HepG2 (cell line): ENCODE measurements around the gene OR2A25. TPM values are rescaled to one million over a fixed set of nuclear protein-coding genes. Genes with fewer than 3 reads are reported as not detected.

Experiments used
- ATAC-seq: fragments of 200-7000 bp; cut with Tn5 transposase; 3 replicates; pipeline ENCODE4 v1.9.1; 2020; ENCODE audit warnings: mild to moderate bottlenecking, moderate library complexity
- BruUV-seq: library from RNA; stranded (reverse); fragments of 400-500 nt; replicated peaks from 2 replicates; lab custom pipeline; 2021; lab: Mats Ljungman, UMichigan
- CTCF ChIA-PET: fragments of 300-600 bp; formaldehyde crosslinking; extraction: SDS; loops from one replicate; lab custom pipeline; 2021; ENCODE audit warnings: low total read pairs, inconsistent platforms, low intra/inter-chr PET ratio; lab: Yijun Ruan, JAX
- POLR2A ChIA-PET: fragments of 350-600 bp; sonication (Branson Sonifier 250); formaldehyde crosslinking; loops from one replicate; lab custom pipeline; 2020; ENCODE audit warnings: antibody characterized with exemption, inconsistent platforms; lab: Yijun Ruan, JAX
- DNase-seq: peaks from one replicate; pipeline ENCODE4 v3.0.0-alpha.2; 2015; ENCODE audit warnings: low spot score
- FAIRE-seq: peaks from 3 replicates; lab custom pipeline; 2011; peaks lifted over from hg19 to GRCh38; lab: Jason Lieb, UNC
- H2AFZ ChIP-seq: one replicate; pipeline ENCODE4 v1.6.1; 2011; ENCODE audit warnings: low read length, inconsistent platforms
- H3K27ac ChIP-seq: fragments of 300-600 bp; 3 replicates; pipeline ENCODE4 v1.8.0; 2011; ENCODE audit warnings: mixed run types, mild to moderate bottlenecking, mixed read lengths, low read length, inconsistent platforms; ENCODE audit not compliant: insufficient read depth; ENCODE audit errors: extremely low read length
- H3K27me3 ChIP-seq, 2 experiments: fragments of 200-600 bp in 1 of 2; 2 replicates in 1 of 2; 3 replicates in 1 of 2; pipeline versions ENCODE4 v1.6.0 to v1.8.0; 2011; ENCODE audit warnings: low read length in 2 of 2, mild to moderate bottlenecking in 2 of 2, moderate library complexity in 2 of 2, inconsistent platforms in 1 of 2; ENCODE audit not compliant: insufficient read depth in 2 of 2, control insufficient read depth in 1 of 2
- H3K36me3 ChIP-seq, 2 experiments: fragments of 200-600 bp in 1 of 2; replicated peaks in 1 of 2; 2 replicates in 1 of 2; 3 replicates in 1 of 2; pipeline versions ENCODE4 v1.5.1 to v1.8.0; 2011; ENCODE audit warnings: low read length in 2 of 2, inconsistent platforms in 1 of 2; ENCODE audit not compliant: insufficient read depth in 2 of 2, control insufficient read depth in 1 of 2
- H3K4me1 ChIP-seq: 2 replicates; pipeline ENCODE4 v1.5.1; 2012; ENCODE audit warnings: low read length, inconsistent platforms; ENCODE audit not compliant: insufficient read depth
- H3K4me2 ChIP-seq: 2 replicates; pipeline ENCODE4 v1.6.0; 2011; ENCODE audit warnings: low read depth, low read length, inconsistent platforms
- H3K4me3 ChIP-seq, 3 experiments: fragments of 200-600 bp in 1 of 3; sonication (generic), shearing (Covaris generic) in 1 of 3; replicated peaks in 1 of 3; 2 replicates each; pipeline ENCODE4 v1.5.1; 2011 to 2016; ENCODE audit warnings: low read length in 3 of 3, inconsistent platforms in 2 of 3, low read depth in 2 of 3, mild to moderate bottlenecking in 2 of 3, control low read depth in 1 of 3, mixed read lengths in 1 of 3; ENCODE audit not compliant: insufficient read depth in 1 of 3
- H3K79me2 ChIP-seq: one replicate; pipeline ENCODE4 v1.6.1; 2011; ENCODE audit warnings: low read length, inconsistent platforms; ENCODE audit not compliant: insufficient read depth
- H3K9ac ChIP-seq: 2 replicates; pipeline ENCODE4 v1.6.0; 2011; ENCODE audit warnings: mild to moderate bottlenecking, low read depth, low read length, inconsistent platforms; ENCODE audit not compliant: insufficient read depth
- H3K9me3 ChIP-seq: 2 replicates; pipeline ENCODE4 v1.5.1; 2012; ENCODE audit warnings: mild to moderate bottlenecking, low read length
- H4K20me1 ChIP-seq: 2 replicates; pipeline ENCODE4 v1.6.0; 2011; ENCODE audit warnings: inconsistent platforms, mild to moderate bottlenecking, low read length, moderate library complexity; ENCODE audit not compliant: insufficient read depth
- ATF7-NPFF ChIP-seq: sonication (generic); formaldehyde crosslinking; IDR thresholded peaks from 2 replicates; pipeline ENCODE4 v1.8.1; 2023; ENCODE audit warnings: mild to moderate bottlenecking, low read depth, missing genetic modification reagents, moderate library complexity
- CTCF ChIP-seq: sonication (generic); formaldehyde crosslinking; IDR thresholded peaks from 2 replicates; pipeline ENCODE4 v1.5.0; 2020; ENCODE audit warnings: mild to moderate bottlenecking, missing genetic modification reagents, moderate library complexity
- GMEB2 ChIP-seq: IDR thresholded peaks from 2 replicates; pipeline ENCODE4 v1.6.1; 2016; ENCODE audit warnings: missing biosample characterization, missing genetic modification reagents, low read depth
- HMG20A ChIP-seq: IDR thresholded peaks from 2 replicates; pipeline ENCODE4 v1.6.1; 2016; ENCODE audit warnings: borderline replicate concordance
- MBD4 ChIP-seq: IDR thresholded peaks from 2 replicates; pipeline ENCODE4 v1.6.1; 2012; ENCODE audit warnings: low read length, inconsistent platforms, borderline replicate concordance
- SP4 ChIP-seq: sonication (generic); formaldehyde crosslinking; IDR thresholded peaks from 2 replicates; pipeline ENCODE4 v1.8.1; 2023; ENCODE audit warnings: mild to moderate bottlenecking, missing genetic modification reagents
- ZFP36L1 ChIP-seq: sonication (generic); formaldehyde crosslinking; IDR thresholded peaks from 2 replicates; pipeline ENCODE4 v1.8.0; 2022; ENCODE audit warnings: mild to moderate bottlenecking, missing genetic modification reagents, moderate library complexity
- ZNF432 ChIP-seq: sonication (generic); formaldehyde crosslinking; IDR thresholded peaks from 2 replicates; pipeline ENCODE4 v1.5.0; 2020; ENCODE audit warnings: missing genetic modification reagents, mild to moderate bottlenecking, borderline replicate concordance
- WGBS: methylation state at CpG from one replicate; pipeline ENCODE4 v1.1.6; 2017; ENCODE audit warnings: low lambda C conversion rate; 5-methylcytosine and 5-hydroxymethylcytosine counted together
- in situ Hi-C: cut with HindIII; loops from 2 replicates; pipeline ENCODE4 v1.10.0; 2017; ENCODE audit warnings: low pct_unique_long_range_greater_than_20kb; ENCODE audit not compliant: extremely low pct_ligation_motif_present
- intact Hi-C: fragments of 100-400 bp; cut with micrococcal nuclease; formaldehyde crosslinking; loops from one replicate; pipeline ENCODE4 v1.10.0; 2022; ENCODE audit not compliant: unreplicated experiment
- polyA plus RNA-seq, 8 experiments: library from polyadenylated mRNA; depleted of rRNA in 3 of 8; stranded (reverse) in 7 of 8; unstranded in 1 of 8; fragments of >200 nt; fragmentation: Illumina TruSeq in 4 of 8; extraction: Trizol in 4 of 8; gene quantifications; 2 replicates each; pipeline versions ENCODE4 v1.2.1 to v1.2.3, GENCODE V29; 2011 to 2016; ENCODE audit warnings: low read depth in 4 of 8, missing spikeins in 1 of 8, mixed read lengths in 1 of 8; ENCODE audit not compliant: insufficient read depth in 1 of 8
- total RNA-seq, 5 experiments: library from RNA; depleted of rRNA; stranded (reverse); fragments of >200 nt; fragmentation: Illumina TruSeq; extraction: Trizol; gene quantifications; 2 replicates each; pipeline ENCODE4 v1.2.3, GENCODE V29; 2016; ENCODE audit warnings: low read depth in 1 of 5

The OR2A25 gene
- total and polyA plus RNA-seq, 2 of the 13 experiments (the other 11 are each of a cell fraction or from before 2014, with no cell fraction given) = 0.07 TPM; not detected in 1

- Histone ChIP-seq H3K9ac (no peak overlapping the region), H3K27ac (no peak overlapping the region), H3K4me2 (no peak overlapping the region), H3K9me3 (no peaks in the 10 kb centered on the region), H3K4me1 (no peaks in the 10 kb centered on the region), H4K20me1 (no peaks in the 10 kb centered on the region), H2AFZ (no peak overlapping the region), H3K27me3 (no peaks in the 10 kb centered on the region), H3K36me3 (no peaks in the 10 kb centered on the region), H3K79me2 (no peaks in the 10 kb centered on the region), H3K4me3 (no peak overlapping the region)
- ATAC-seq (no peak), DNase-seq (no peak), FAIRE-seq (no peak)
- WGBS = 14% methylated on average over 3 of the region's 3 CpGs
- in situ Hi-C loops = no loop called here
- TF ChIP-seq SP4 (CRISPR knock-in tag) = no peak
- no peak for TF ChIP-seq ATF7-NPFF (CRISPR knock-in tag)
- TF ChIP-seq ZNF432 = no peak
- TF ChIP-seq ZFP36L1 (CRISPR knock-in tag) = no peak
- peak; percentile 22; the same call in 1 of the 2 replicates for TF ChIP-seq CTCF (CRISPR knock-in tag)
- TF ChIP-seq GMEB2 = no peak
- TF ChIP-seq HMG20A (CRISPR knock-in tag) = no peak
- no peak for TF ChIP-seq MBD4
- CTCF ChIA-PET = no interaction called here
- POLR2A ChIA-PET = no interaction called here
- intact Hi-C loops = no loop called here
- BruUV-seq = no TSS peak
These were observed 5.9 kb upstream of the OR2A25 start for GRCh38 chr7:144063710-144064109.
